ENCODE data around the gene CYTH1.
A peak's percentile ranks its signal among the peaks of the same experiment; 100 is the strongest.

Gene CYTH1

GRCh38 chr17:78781893-78782304 lies at the start of gene CYTH1:
Gene CYTH1, minus strand, starts transcription at chr17:78782273. Its CDS starts 50 bp downstream, at chr17:78782223.
- H3K4me1 ChIP-seq = peaks cover 9% of the 10 kb centered on the region
- H3K9ac ChIP-seq = peak within 1 kb of the TSS; percentile 95
- TF ChIP-seq CTCF (IDR thresholded peaks at IDR 0.05) = no peak
- H3K9me3 ChIP-seq (ENCODE audit: control insufficient read depth, low read length) = no peaks in the 10 kb centered on the region
- peak within 1 kb of the TSS; percentile 96 for H3K27ac ChIP-seq
- no peaks in the 10 kb centered on the region for H3K36me3 ChIP-seq (ENCODE audit: control insufficient read depth, insufficient read depth, low read length)
- no peaks in the 10 kb centered on the region for H3K27me3 ChIP-seq (ENCODE audit: control insufficient read depth, insufficient read depth, low read length)
- H3K4me3 ChIP-seq (ENCODE audit: low read depth, low read length) = peak within 1 kb of the TSS; percentile 85
- peaks cover 2% of the 10 kb centered on the region for H3K79me2 ChIP-seq
- peak within 1 kb of the TSS; percentile 85 for H3K4me2 ChIP-seq (ENCODE audit: low read length)
- H2AFZ ChIP-seq = peak within 1 kb of the TSS; percentile 99

- no peak overlapping the region for H3K4me3 ChIP-seq (ENCODE audit: low read depth, low read length)
- no peaks in the 10 kb centered on the region for H3K4me1 ChIP-seq
- no peak overlapping the region for H3K27ac ChIP-seq
- H3K9me3 ChIP-seq (ENCODE audit: control insufficient read depth, low read length) = no peaks in the 10 kb centered on the region
- H3K36me3 ChIP-seq (ENCODE audit: control insufficient read depth, insufficient read depth, low read length) = no peaks in the 10 kb centered on the region
- H2AFZ ChIP-seq = no peak overlapping the region
- no peaks in the 10 kb centered on the region for H3K27me3 ChIP-seq (ENCODE audit: control insufficient read depth, insufficient read depth, low read length)
- no peak overlapping the region for H3K4me2 ChIP-seq (ENCODE audit: low read length)
- no peak overlapping the region for H3K9ac ChIP-seq
- TF ChIP-seq CTCF (IDR thresholded peaks at IDR 0.05) = no peak
- peaks cover 45% of the 10 kb centered on the region for H3K79me2 ChIP-seq
Observed at GRCh38 chr17:78829477-78829876, 47.4 kb upstream of the CYTH1 start.

GRCh38 chr17:78828470-78829185 lies 46.6 kb upstream of the CYTH1 start:
- no peak overlapping the region for H2AFZ ChIP-seq
- H3K9me3 ChIP-seq (ENCODE audit: control insufficient read depth, low read length) = no peaks in the 10 kb centered on the region
- H3K27me3 ChIP-seq (ENCODE audit: control insufficient read depth, insufficient read depth, low read length) = no peaks in the 10 kb centered on the region
- H3K4me3 ChIP-seq (ENCODE audit: low read depth, low read length) = no peak overlapping the region
- TF ChIP-seq CTCF (IDR thresholded peaks at IDR 0.05) = no peak
- no peak overlapping the region for H3K4me2 ChIP-seq (ENCODE audit: low read length)
- H3K9ac ChIP-seq = no peak overlapping the region
- H3K36me3 ChIP-seq (ENCODE audit: control insufficient read depth, insufficient read depth, low read length) = no peaks in the 10 kb centered on the region
- peaks cover 43% of the 10 kb centered on the region for H3K79me2 ChIP-seq
- no peak overlapping the region for H3K27ac ChIP-seq
- no peaks in the 10 kb centered on the region for H3K4me1 ChIP-seq

- Histone ChIP-seq H2AFZ (no peak overlapping the region), H3K27me3 (ENCODE audit: control insufficient read depth, insufficient read depth, low read length) (no peaks in the 10 kb centered on the region), H3K36me3 (ENCODE audit: control insufficient read depth, insufficient read depth, low read length) (no peaks in the 10 kb centered on the region), H3K9ac (no peak overlapping the region), H3K4me2 (ENCODE audit: low read length) (no peak overlapping the region), H3K27ac (no peak overlapping the region), H3K4me3 (ENCODE audit: low read depth, low read length) (no peak overlapping the region), H3K79me2 (peaks cover 42% of the 10 kb centered on the region), H3K4me1 (no peaks in the 10 kb centered on the region), H3K9me3 (ENCODE audit: control insufficient read depth, low read length) (no peaks in the 10 kb centered on the region)
- no peak for TF ChIP-seq CTCF (IDR thresholded peaks at IDR 0.05)
Observed at GRCh38 chr17:78826836-78827509, 44.9 kb upstream of the CYTH1 start.

Measured in parathyroid adenoma (tissue), 2 donors.